NB4 (cell line): ENCODE measurements around the gene SGTA.

ENCODE experiments used
- MYC ChIP-seq: IDR thresholded peaks from 2 replicates; pipeline ENCODE4 v1.6.1; 2011; ENCODE audit warnings: low read depth, low read length
- POLR2A ChIP-seq: IDR thresholded peaks from 2 replicates; pipeline ENCODE4 v1.6.1; 2011; ENCODE audit warnings: mild to moderate bottlenecking; ENCODE audit not compliant: insufficient read length; ENCODE audit errors: extremely low read depth
- TF ChIP-seq, protein P1 (sequence below): IDR thresholded peaks from one replicate; pipeline ENCODE4 v1.5.1; 2012; ENCODE audit warnings: low read depth, low read length
- TF ChIP-seq, protein P2 (sequence below): IDR thresholded peaks from 2 replicates; pipeline ENCODE4 v1.6.1; 2011; ENCODE audit warnings: low read depth, low read length

DNA sequence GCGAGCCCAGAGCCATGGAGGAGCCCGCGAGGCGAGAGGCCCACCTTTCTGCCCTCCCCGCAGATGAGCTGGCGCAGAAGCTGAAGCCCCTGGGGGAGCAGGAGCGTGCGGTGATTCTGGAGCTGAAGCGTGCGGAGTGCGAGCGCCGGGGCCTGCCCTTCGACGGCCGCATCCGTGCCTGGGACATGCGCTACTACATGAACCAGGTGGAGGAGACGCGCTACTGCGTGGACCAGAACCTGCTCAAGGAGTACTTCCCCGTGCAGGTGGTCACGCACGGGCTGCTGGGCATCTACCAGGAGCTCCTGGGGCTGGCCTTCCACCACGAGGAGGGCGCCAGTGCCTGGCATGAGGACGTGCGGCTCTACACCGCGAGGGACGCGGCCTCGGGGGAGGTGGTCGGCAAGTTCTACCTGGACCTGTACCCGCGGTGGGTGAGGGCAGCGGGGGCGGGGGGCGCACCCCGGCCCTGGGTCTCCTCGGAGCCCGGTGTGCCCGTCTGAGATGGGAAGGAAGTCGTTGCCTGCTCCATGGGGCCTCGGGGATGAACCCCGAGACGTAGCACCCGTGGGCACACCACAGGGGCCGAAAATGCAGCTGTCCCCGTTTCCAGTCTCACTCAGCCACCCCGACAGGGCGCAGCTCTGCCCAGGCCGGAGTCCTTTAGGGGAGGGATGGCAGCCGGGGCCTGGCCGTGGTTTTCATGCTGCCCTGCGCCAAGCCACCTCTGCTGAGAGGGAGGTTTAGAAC is 24.5 kb upstream of the SGTA start:
- TF ChIP-seq, protein P1, sequence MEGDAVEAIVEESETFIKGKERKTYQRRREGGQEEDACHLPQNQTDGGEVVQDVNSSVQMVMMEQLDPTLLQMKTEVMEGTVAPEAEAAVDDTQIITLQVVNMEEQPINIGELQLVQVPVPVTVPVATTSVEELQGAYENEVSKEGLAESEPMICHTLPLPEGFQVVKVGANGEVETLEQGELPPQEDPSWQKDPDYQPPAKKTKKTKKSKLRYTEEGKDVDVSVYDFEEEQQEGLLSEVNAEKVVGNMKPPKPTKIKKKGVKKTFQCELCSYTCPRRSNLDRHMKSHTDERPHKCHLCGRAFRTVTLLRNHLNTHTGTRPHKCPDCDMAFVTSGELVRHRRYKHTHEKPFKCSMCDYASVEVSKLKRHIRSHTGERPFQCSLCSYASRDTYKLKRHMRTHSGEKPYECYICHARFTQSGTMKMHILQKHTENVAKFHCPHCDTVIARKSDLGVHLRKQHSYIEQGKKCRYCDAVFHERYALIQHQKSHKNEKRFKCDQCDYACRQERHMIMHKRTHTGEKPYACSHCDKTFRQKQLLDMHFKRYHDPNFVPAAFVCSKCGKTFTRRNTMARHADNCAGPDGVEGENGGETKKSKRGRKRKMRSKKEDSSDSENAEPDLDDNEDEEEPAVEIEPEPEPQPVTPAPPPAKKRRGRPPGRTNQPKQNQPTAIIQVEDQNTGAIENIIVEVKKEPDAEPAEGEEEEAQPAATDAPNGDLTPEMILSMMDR = no peak
- TF ChIP-seq POLR2A (no peak), MYC (no peak)
- TF ChIP-seq, protein P2, sequence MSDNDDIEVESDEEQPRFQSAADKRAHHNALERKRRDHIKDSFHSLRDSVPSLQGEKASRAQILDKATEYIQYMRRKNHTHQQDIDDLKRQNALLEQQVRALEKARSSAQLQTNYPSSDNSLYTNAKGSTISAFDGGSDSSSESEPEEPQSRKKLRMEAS = no peak
